ENCODE results near the gene PITX1. TPM values are rescaled to one million over a fixed set of nuclear protein-coding genes. Genes with fewer than 3 reads are reported as not detected.

Gene PITX1
- total RNA-seq, 2 experiments from 2014 or later = 0.25 TPM; not detected in 1

- H3K4me1 Mint-ChIP-seq (ENCODE audit: low read depth) = peaks cover 2% of the 10 kb centered on the region
- no peak for DNase-seq
- H3K27ac Mint-ChIP-seq = no peak overlapping the region
- peaks cover 5% of the 10 kb centered on the region for H3K27me3 Mint-ChIP-seq (ENCODE audit: low read depth)
- H3K36me3 Mint-ChIP-seq (ENCODE audit: low read depth) = no peaks in the 10 kb centered on the region
- no peaks in the 10 kb centered on the region for H3K9me3 Mint-ChIP-seq
- CTCF ChIA-PET = no interaction called here
- intact Hi-C loops (cut with micrococcal nuclease) = no loop called here
- no peak overlapping the region for H3K4me3 Mint-ChIP-seq
Observed at GRCh38 chr5:135058331-135058732, 24.3 kb upstream of the PITX1 start.

DNA sequence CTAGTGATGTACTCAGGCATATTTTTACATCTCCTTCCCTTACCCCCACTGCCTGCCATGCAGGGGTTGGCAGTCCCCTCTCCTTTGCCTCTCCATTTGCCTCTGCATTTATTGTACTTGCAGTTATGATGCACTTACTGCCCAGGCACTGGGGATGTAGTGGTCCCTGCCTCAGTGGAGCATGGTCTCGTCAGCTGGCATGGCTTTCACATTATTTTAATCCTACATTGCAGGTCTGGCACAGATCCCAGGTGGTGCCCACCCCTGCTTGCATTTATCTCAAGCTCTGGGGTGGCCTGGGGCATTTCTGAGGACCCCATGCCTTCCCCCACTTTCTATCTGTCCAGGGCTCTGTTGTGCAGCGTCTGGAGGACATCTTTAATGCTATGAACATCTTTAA, 23.2 kb upstream of the PITX1 start:
- CTCF ChIA-PET = interaction anchor here (0.6 kb wide), 1 partner anchor 574 kb away, joined by 4 read pairs; no protein-coding TSS in a partner anchor

GRCh38 chr5:135056316-135057030, 22.4 kb upstream of the PITX1 start:
- no peak for DNase-seq
- intact Hi-C loops (cut with micrococcal nuclease) = no loop called here
- Mint-ChIP-seq H3K36me3 (ENCODE audit: low read depth) (no peaks in the 10 kb centered on the region), H3K27ac (no peak overlapping the region), H3K4me3 (no peak overlapping the region), H3K4me1 (ENCODE audit: low read depth) (peaks cover 2% of the 10 kb centered on the region), H3K9me3 (no peaks in the 10 kb centered on the region), H3K27me3 (ENCODE audit: low read depth) (peaks cover 22% of the 10 kb centered on the region)
- CTCF ChIA-PET = interaction anchor here (0.6 to 0.7 kb wide), 2 partner anchors 103 to 574 kb away, joined by 3 to 4 read pairs; no protein-coding TSS in a partner anchor

More for the DNA sequence above, 23.2 kb upstream of the PITX1 start:
- no peak overlapping the region for H3K4me3 Mint-ChIP-seq
- H3K36me3 Mint-ChIP-seq (ENCODE audit: low read depth) = no peaks in the 10 kb centered on the region
- intact Hi-C loops (cut with micrococcal nuclease) = no loop called here
- peaks cover 2% of the 10 kb centered on the region for H3K4me1 Mint-ChIP-seq (ENCODE audit: low read depth)
- no peak for DNase-seq
- H3K9me3 Mint-ChIP-seq = no peaks in the 10 kb centered on the region
- peaks cover 15% of the 10 kb centered on the region for H3K27me3 Mint-ChIP-seq (ENCODE audit: low read depth)
- H3K27ac Mint-ChIP-seq = no peak overlapping the region

- no peak overlapping the region for H3K27ac Mint-ChIP-seq
- DNase-seq = no peak
- no peaks in the 10 kb centered on the region for H3K9me3 Mint-ChIP-seq
- CTCF ChIA-PET = no interaction called here
- intact Hi-C loops (cut with micrococcal nuclease) = no loop called here
- H3K4me1 Mint-ChIP-seq (ENCODE audit: low read depth) = peaks cover 2% of the 10 kb centered on the region
- H3K4me3 Mint-ChIP-seq = no peak overlapping the region
- no peaks in the 10 kb centered on the region for H3K36me3 Mint-ChIP-seq (ENCODE audit: low read depth)
- H3K27me3 Mint-ChIP-seq (ENCODE audit: low read depth) = peaks cover 31% of the 10 kb centered on the region
Observed at GRCh38 chr5:135055396-135055795, 21.4 kb upstream of the PITX1 start.

- Mint-ChIP-seq H3K36me3 (ENCODE audit: low read depth) (no peaks in the 10 kb centered on the region), H3K4me3 (no peak overlapping the region), H3K27me3 (ENCODE audit: low read depth) (peaks cover 36% of the 10 kb centered on the region), H3K9me3 (no peaks in the 10 kb centered on the region), H3K27ac (no peak overlapping the region), H3K4me1 (ENCODE audit: low read depth) (peaks cover 2% of the 10 kb centered on the region)
- CTCF ChIA-PET = no interaction called here
- intact Hi-C loops (cut with micrococcal nuclease) = no loop called here
- no peak for DNase-seq
Observed at GRCh38 chr5:135054546-135054945, 20.5 kb upstream of the PITX1 start.

DNA sequence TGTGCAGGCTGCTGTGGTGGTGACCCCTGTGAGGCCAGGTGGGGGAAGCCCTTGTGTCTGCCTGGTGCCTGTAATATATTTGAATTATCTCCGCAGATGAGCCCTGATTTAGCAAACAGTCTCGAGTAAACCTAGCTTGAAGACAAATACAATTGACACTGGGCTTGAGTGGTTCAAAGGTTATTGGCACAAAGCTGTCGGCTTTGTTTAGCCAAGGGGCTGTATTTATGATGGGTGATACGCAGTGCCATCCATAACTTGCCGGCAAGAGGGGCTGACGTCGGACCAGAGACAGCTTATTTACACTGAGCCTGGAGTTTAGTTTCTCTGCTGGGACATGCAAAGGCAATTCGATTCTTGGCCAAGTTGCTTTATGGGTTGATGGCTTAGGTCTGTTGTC, 20.0 kb upstream of the PITX1 start:
- H3K4me3 Mint-ChIP-seq = no peak overlapping the region
- no peaks in the 10 kb centered on the region for H3K36me3 Mint-ChIP-seq (ENCODE audit: low read depth)
- intact Hi-C loops (cut with micrococcal nuclease) = no loop called here
- no peaks in the 10 kb centered on the region for H3K9me3 Mint-ChIP-seq
- peaks cover 2% of the 10 kb centered on the region for H3K4me1 Mint-ChIP-seq (ENCODE audit: low read depth)
- CTCF ChIA-PET = interaction anchor here (0.9 kb wide), 1 partner anchor 372 kb away, joined by 3 read pairs; no protein-coding TSS in a partner anchor
- DNase-seq = no peak
- H3K27ac Mint-ChIP-seq = no peak overlapping the region
- H3K27me3 Mint-ChIP-seq (ENCODE audit: low read depth) = peaks cover 40% of the 10 kb centered on the region

- intact Hi-C loops (cut with micrococcal nuclease) = no loop called here
- peaks cover 2% of the 10 kb centered on the region for H3K4me1 Mint-ChIP-seq (ENCODE audit: low read depth)
- no peaks in the 10 kb centered on the region for H3K36me3 Mint-ChIP-seq (ENCODE audit: low read depth)
- DNase-seq = no peak
- no peak overlapping the region for H3K4me3 Mint-ChIP-seq
- H3K9me3 Mint-ChIP-seq = no peaks in the 10 kb centered on the region
- H3K27me3 Mint-ChIP-seq (ENCODE audit: low read depth) = peaks cover 40% of the 10 kb centered on the region
- no peak overlapping the region for H3K27ac Mint-ChIP-seq
- CTCF ChIA-PET = interaction anchor here (0.9 kb wide), 1 partner anchor 372 kb away, joined by 3 read pairs; no protein-coding TSS in a partner anchor
Observed at GRCh38 chr5:135053278-135053677, 19.2 kb upstream of the PITX1 start.

DNA sequence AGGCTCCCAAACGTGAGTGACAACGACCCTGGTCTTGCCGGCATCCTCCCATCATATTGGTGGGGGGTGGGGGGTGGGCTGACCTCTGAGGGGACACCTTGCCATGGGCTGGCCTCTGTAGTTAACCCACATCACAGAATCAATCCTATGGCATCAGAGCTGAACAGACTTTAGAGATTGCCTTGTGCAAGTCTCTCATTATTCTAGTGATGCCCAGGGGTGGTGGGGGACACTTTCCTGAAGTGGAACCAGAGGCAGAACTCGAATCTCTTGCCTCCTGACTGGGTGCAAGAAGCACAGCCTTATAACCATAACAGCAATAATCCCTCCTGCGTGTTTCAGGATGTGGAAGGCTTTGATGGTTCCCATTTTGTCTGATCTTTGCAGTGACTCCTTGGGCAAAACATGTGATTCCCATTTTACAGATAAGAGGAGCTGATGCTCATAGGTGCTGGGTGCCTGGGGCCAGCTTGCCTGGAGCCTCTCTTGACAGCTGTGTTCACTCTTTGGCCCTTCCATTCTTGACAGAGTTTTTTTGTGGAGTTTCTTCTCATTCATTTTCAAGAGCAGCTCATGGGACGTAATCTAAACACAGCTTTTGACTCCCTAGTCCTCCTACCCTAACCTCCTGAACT, 18.6 kb upstream of the PITX1 start:
- peaks cover 44% of the 10 kb centered on the region for H3K27me3 Mint-ChIP-seq (ENCODE audit: low read depth)
- intact Hi-C loops (cut with micrococcal nuclease) = no loop called here
- no peak overlapping the region for H3K4me3 Mint-ChIP-seq
- CTCF ChIA-PET = no interaction called here
- no peak for DNase-seq
- no peak overlapping the region for H3K27ac Mint-ChIP-seq
- no peaks in the 10 kb centered on the region for H3K36me3 Mint-ChIP-seq (ENCODE audit: low read depth)
- H3K9me3 Mint-ChIP-seq = no peaks in the 10 kb centered on the region
- peaks cover 2% of the 10 kb centered on the region for H3K4me1 Mint-ChIP-seq (ENCODE audit: low read depth)

DNA sequence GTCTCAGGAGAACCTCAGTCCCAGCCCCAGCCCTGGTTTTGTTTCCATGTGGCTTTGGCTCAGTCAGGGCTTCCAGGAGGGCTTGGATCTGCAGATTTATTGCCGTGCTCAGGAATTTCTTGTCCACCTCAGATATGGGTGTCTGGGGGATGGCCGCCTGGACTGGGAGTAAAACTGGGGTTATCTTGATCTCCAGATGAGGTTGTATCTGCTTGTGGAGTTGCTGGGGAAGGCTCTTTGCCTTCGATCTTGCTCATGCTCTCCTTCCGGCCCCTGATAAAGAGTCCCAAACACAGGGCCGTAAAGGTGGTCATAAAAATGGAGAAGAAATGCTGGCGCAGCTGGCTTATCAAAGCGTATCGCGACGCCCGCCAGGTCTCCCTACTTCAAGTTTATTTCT, 17.8 kb upstream of the PITX1 start:
- CTCF ChIA-PET = no interaction called here
- no peak overlapping the region for H3K4me3 Mint-ChIP-seq
- no peak overlapping the region for H3K27ac Mint-ChIP-seq
- H3K27me3 Mint-ChIP-seq (ENCODE audit: low read depth) = peaks cover 44% of the 10 kb centered on the region
- H3K4me1 Mint-ChIP-seq (ENCODE audit: low read depth) = peaks cover 2% of the 10 kb centered on the region
- intact Hi-C loops (cut with micrococcal nuclease) = no loop called here
- no peaks in the 10 kb centered on the region for H3K9me3 Mint-ChIP-seq
- no peaks in the 10 kb centered on the region for H3K36me3 Mint-ChIP-seq (ENCODE audit: low read depth)
- no peak for DNase-seq

- DNase-seq = no peak
- Mint-ChIP-seq H3K27me3 (ENCODE audit: low read depth) (peaks cover 44% of the 10 kb centered on the region), H3K9me3 (no peaks in the 10 kb centered on the region), H3K27ac (no peak overlapping the region), H3K4me3 (no peak overlapping the region), H3K36me3 (ENCODE audit: low read depth) (no peaks in the 10 kb centered on the region), H3K4me1 (ENCODE audit: low read depth) (peaks cover 2% of the 10 kb centered on the region)
- CTCF ChIA-PET = no interaction called here
- intact Hi-C loops (cut with micrococcal nuclease) = no loop called here
Observed at GRCh38 chr5:135051399-135051798, 17.4 kb upstream of the PITX1 start.

DNA sequence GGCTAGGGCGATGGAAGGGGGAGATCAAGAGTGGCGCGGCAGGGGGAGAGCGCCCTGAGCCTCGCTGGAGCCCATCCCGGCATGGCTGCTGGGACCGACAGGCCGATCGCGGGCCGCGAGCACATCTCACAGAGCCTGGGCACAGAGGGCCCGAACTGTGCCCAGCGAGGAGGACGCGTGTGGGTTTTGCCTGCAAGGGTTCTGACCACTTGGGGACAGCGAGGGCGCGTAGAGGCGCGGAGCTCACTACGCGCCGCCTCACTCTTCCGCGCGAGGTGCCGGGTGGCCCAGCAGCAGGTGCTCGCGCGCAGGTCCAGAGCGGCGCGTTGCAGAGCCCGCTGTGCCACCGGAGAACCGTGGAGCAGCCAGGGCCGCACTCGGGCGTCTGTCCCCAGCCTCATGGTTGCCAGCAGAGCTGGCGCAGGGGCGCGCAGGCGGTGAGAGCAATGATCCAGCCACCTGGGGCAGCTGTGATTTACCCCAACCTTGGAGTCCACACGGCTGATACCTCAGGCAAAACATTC, 16.3 kb upstream of the PITX1 start:
- H3K27ac Mint-ChIP-seq = no peak overlapping the region
- no peaks in the 10 kb centered on the region for H3K36me3 Mint-ChIP-seq (ENCODE audit: low read depth)

GRCh38 chr5:135048930-135049329, 14.9 kb upstream of the PITX1 start:
- intact Hi-C loops (cut with micrococcal nuclease) = no loop called here
- no peaks in the 10 kb centered on the region for H3K9me3 Mint-ChIP-seq
- no peak for DNase-seq
- H3K4me1 Mint-ChIP-seq (ENCODE audit: low read depth) = peaks cover 2% of the 10 kb centered on the region
- no peak overlapping the region for H3K4me3 Mint-ChIP-seq
- no peaks in the 10 kb centered on the region for H3K36me3 Mint-ChIP-seq (ENCODE audit: low read depth)
- peaks cover 47% of the 10 kb centered on the region for H3K27me3 Mint-ChIP-seq (ENCODE audit: low read depth)
- H3K27ac Mint-ChIP-seq = no peak overlapping the region
- CTCF ChIA-PET = no interaction called here

More for the DNA sequence above, 16.3 kb upstream of the PITX1 start:
- peaks cover 2% of the 10 kb centered on the region for H3K4me1 Mint-ChIP-seq (ENCODE audit: low read depth)
- CTCF ChIA-PET = no interaction called here
- DNase-seq = no peak
- intact Hi-C loops (cut with micrococcal nuclease) = no loop called here
- H3K27me3 Mint-ChIP-seq (ENCODE audit: low read depth) = peaks cover 46% of the 10 kb centered on the region
- H3K9me3 Mint-ChIP-seq = no peaks in the 10 kb centered on the region
- no peak overlapping the region for H3K4me3 Mint-ChIP-seq

- Mint-ChIP-seq H3K36me3 (ENCODE audit: low read depth) (no peaks in the 10 kb centered on the region), H3K27ac (no peak overlapping the region), H3K9me3 (no peaks in the 10 kb centered on the region), H3K4me3 (no peak overlapping the region), H3K27me3 (ENCODE audit: low read depth) (peaks cover 47% of the 10 kb centered on the region), H3K4me1 (ENCODE audit: low read depth) (no peaks in the 10 kb centered on the region)
- intact Hi-C loops (cut with micrococcal nuclease) = no loop called here
- CTCF ChIA-PET = interaction anchor here (0.6 kb wide), 1 partner anchor 242 kb away, joined by 6 read pairs; no protein-coding TSS in a partner anchor
- DNase-seq = no peak
Observed at GRCh38 chr5:135048286-135048685, 14.3 kb upstream of the PITX1 start.

All from activated naive CD4-positive, alpha-beta T cell treated with anti-CD3 and anti-CD28 coated beads for 36 hours (primary cell).